NT2/D1 (cell line): ENCODE data around the gene HPS5.

Experiments
- YY1 ChIP-seq: IDR thresholded peaks from 2 replicates; pipeline ENCODE4 v1.6.1; 2011; ENCODE audit not compliant: insufficient read length, insufficient read depth
- ZNF274 ChIP-seq: IDR thresholded peaks from 2 replicates; pipeline ENCODE4 v1.6.1; 2011; ENCODE audit warnings: mild to moderate bottlenecking, low read depth, low read length

GRCh38 chr11:18259259-18259658 is 62.7 kb downstream of the HPS5 start:
- no peak for TF ChIP-seq ZNF274
- TF ChIP-seq YY1 = no peak
